C1 segment of cervical spinal cord (tissue), 14 donors: ENCODE results near the gene PALD1.
"Not testable (repeated sequence)": the region's sequence is repeated elsewhere in the genome, so short reads cannot be mapped to it uniquely, and the experiment has no call there.

Experiments used
- DNase-seq, 14 donors: peaks; one replicate each; lab custom pipeline; 2025; lab: John Stamatoyannopoulos, UW

PALD1 gene

GRCh38 chr10:70602665-70603448, 124.3 kb downstream of the PALD1 start, which contains the start of gene PRF1:
PRF1 (minus strand) TSS chr10:70602741; CDS start chr10:70600902, 1,839 bp downstream.
- no peak for DNase-seq

- DNase-seq, result no peak
Measured at GRCh38 chr10:70603449-70603801, 124.9 kb downstream of the PALD1 start.

- DNase-seq, result no peak
Measured at GRCh38 chr10:70604106-70604505, 125.5 kb downstream of the PALD1 start.

GRCh38 chr10:70605161-70605560, 126.6 kb downstream of the PALD1 start:
- no peak for DNase-seq

GRCh38 chr10:70607936-70608335, 129.4 kb downstream of the PALD1 start:
- no peak for DNase-seq

GRCh38 chr10:70613941-70614340, 135.4 kb downstream of the PALD1 start:
- no peak for DNase-seq

GRCh38 chr10:70614364-70614763, 135.8 kb downstream of the PALD1 start:
- not testable (repeated sequence) for DNase-seq

GRCh38 chr10:70615211-70615610, 136.6 kb downstream of the PALD1 start:
- no peak for DNase-seq

GRCh38 chr10:70615784-70616522, 137.4 kb downstream of the PALD1 start:
- no peak for DNase-seq

GRCh38 chr10:70616761-70617160, 138.2 kb downstream of the PALD1 start:
- DNase-seq, result no peak
